HG03457 (cell line): ENCODE data around the gene ATF7IP.

Source experiments
- ATAC-seq: cut with Tn5 transposase; IDR thresholded peaks from one replicate; pipeline ENCODE4 v1.9.1; 2021; ENCODE audit warnings: moderate number of reproducible peaks; ENCODE audit not compliant: unreplicated experiment

Gene ATF7IP

GRCh38 chr12:14479004-14479403 lies 113.5 kb downstream of the ATF7IP start:
- ATAC-seq, result no peak

GRCh38 chr12:14481201-14481600 lies 115.7 kb downstream of the ATF7IP start:
- ATAC-seq, result no peak

- no peak for ATAC-seq
These were observed 116.9 kb downstream of the ATF7IP start for GRCh38 chr12:14482361-14482760.

- ATAC-seq, result no peak
These were observed 117.4 kb downstream of the ATF7IP start for GRCh38 chr12:14482886-14483285.

GRCh38 chr12:14495326-14495725 lies 129.8 kb downstream of the ATF7IP start:
- no peak for ATAC-seq

- no peak for ATAC-seq
These were observed 140.4 kb downstream of the ATF7IP start for GRCh38 chr12:14505626-14506596.

- ATAC-seq, result no peak
These were observed 145.1 kb downstream of the ATF7IP start for GRCh38 chr12:14510574-14510973.

- ATAC-seq, result no peak
These were observed 148.8 kb downstream of the ATF7IP start for GRCh38 chr12:14514154-14514842.

GRCh38 chr12:14514946-14515345 lies 149.5 kb downstream of the ATF7IP start:
- ATAC-seq, result no peak

GRCh38 chr12:14521822-14522221 lies 156.3 kb downstream of the ATF7IP start:
- no peak for ATAC-seq

- ATAC-seq, result no peak
These were observed 160.5 kb downstream of the ATF7IP start for GRCh38 chr12:14525964-14526363.

GRCh38 chr12:14532152-14532551 lies 166.7 kb downstream of the ATF7IP start:
- no peak for ATAC-seq

- ATAC-seq, result no peak
These were observed 171.6 kb downstream of the ATF7IP start for GRCh38 chr12:14537088-14537487.

- ATAC-seq, result no peak
These were observed 175.4 kb downstream of the ATF7IP start for GRCh38 chr12:14540801-14541462.

GRCh38 chr12:14545144-14546124 lies 180.0 kb downstream of the ATF7IP start:
- ATAC-seq, result no peak

- no peak for ATAC-seq
These were observed 182.1 kb downstream of the ATF7IP start for GRCh38 chr12:14547571-14547970.

GRCh38 chr12:14548609-14549008 lies 183.1 kb downstream of the ATF7IP start:
- ATAC-seq, result no peak
